Liver (tissue), 9 donors: ENCODE results near the gene PHKB. TPM values are rescaled to one million over a fixed set of nuclear protein-coding genes. Genes with fewer than 3 reads are reported as not detected.

ENCODE experiments used
- DNase-seq: peaks from one replicate; pipeline ENCODE4 v3.0.0-alpha.2; 2017; ENCODE audit warnings: low spot score
- H3K27ac ChIP-seq, 2 donors: one replicate each; pipeline ENCODE4 v1.7.0; 2013; ENCODE audit warnings: inconsistent platforms in 2 of 2, low read length in 2 of 2, control low read depth in 1 of 2, low read depth in 1 of 2, mild to moderate bottlenecking in 1 of 2
- H3K27me3 ChIP-seq, 4 donors: one replicate each; pipeline versions ENCODE4 v1.6.1 to v1.7.0; 2013; ENCODE audit warnings: low read length in 3 of 4, inconsistent platforms in 1 of 4, mild to moderate bottlenecking in 1 of 4, moderate library complexity in 1 of 4; ENCODE audit not compliant: control insufficient read depth in 4 of 4, insufficient read depth in 4 of 4
- H3K36me3 ChIP-seq, 4 donors: one replicate each; pipeline versions ENCODE4 v1.6.1 to v1.7.0; 2013; ENCODE audit warnings: low read length in 3 of 4, mild to moderate bottlenecking in 3 of 4, low read depth in 1 of 4, moderate library complexity in 1 of 4; ENCODE audit not compliant: control insufficient read depth in 4 of 4, insufficient read depth in 3 of 4
- H3K4me1 ChIP-seq, 4 donors: one replicate each; pipeline versions ENCODE4 v1.6.1 to v1.7.0; 2013; ENCODE audit warnings: low read length in 3 of 4, mild to moderate bottlenecking in 3 of 4, moderate library complexity in 1 of 4; ENCODE audit not compliant: control insufficient read depth in 4 of 4, insufficient read depth in 4 of 4
- H3K4me3 ChIP-seq, 3 donors: one replicate each; pipeline versions ENCODE4 v1.6.1 to v1.7.0; 2013; ENCODE audit warnings: low read length in 3 of 3, control low read depth in 1 of 3, low read depth in 1 of 3, mild to moderate bottlenecking in 1 of 3
- H3K9ac ChIP-seq, 2 donors: one replicate each; pipeline ENCODE4 v1.7.0; 2013; ENCODE audit warnings: low read length in 2 of 2, mild to moderate bottlenecking in 2 of 2, moderate library complexity in 2 of 2, control low read depth in 1 of 2, low read depth in 1 of 2
- H3K9me3 ChIP-seq, 4 donors: one replicate each; pipeline versions ENCODE4 v1.6.1 to v1.7.0; 2013; ENCODE audit warnings: low read length in 3 of 4; ENCODE audit not compliant: control insufficient read depth in 4 of 4
- ATF3 ChIP-seq: IDR thresholded peaks from 2 replicates; pipeline ENCODE4 v1.6.1; 2016; ENCODE audit warnings: antibody characterized with exemption
- CTCF ChIP-seq: fragments of 150-350 bp; IDR thresholded peaks from 2 replicates; pipeline ENCODE4 v1.5.1; 2017; ENCODE audit warnings: improper control_type of control experiment, low read depth, low read length; ENCODE audit not compliant: missing input control
- EGR1 ChIP-seq, 2 donors: IDR thresholded peaks; 2 replicates each; pipeline ENCODE4 v1.6.1; 2016 to 2018; ENCODE audit warnings: antibody characterized with exemption in 2 of 2, low read depth in 2 of 2
- FOXA1 ChIP-seq: IDR thresholded peaks from 2 replicates; pipeline ENCODE4 v1.6.1; 2016; ENCODE audit warnings: antibody characterized with exemption
- FOXA2 ChIP-seq: IDR thresholded peaks from 2 replicates; pipeline ENCODE4 v1.6.1; 2016; ENCODE audit warnings: antibody characterized with exemption
- GABPA ChIP-seq, 2 donors: IDR thresholded peaks in 1 of 2; conservative IDR thresholded peaks in 1 of 2; 2 replicates each; pipeline ENCODE4 v1.6.1; 2016; ENCODE audit warnings: antibody characterized with exemption in 2 of 2, mild to moderate bottlenecking in 1 of 2, moderate library complexity in 1 of 2
- HNF4A ChIP-seq, 2 donors: conservative IDR thresholded peaks; 2 replicates each; pipeline ENCODE4 v1.6.1; 2016; ENCODE audit warnings: antibody characterized with exemption in 2 of 2, mild to moderate bottlenecking in 2 of 2
- HNF4G ChIP-seq: IDR thresholded peaks from 2 replicates; pipeline ENCODE4 v1.6.1; 2016; ENCODE audit warnings: antibody characterized with exemption
- JUND ChIP-seq, 2 donors: IDR thresholded peaks; 2 replicates each; pipeline ENCODE4 v1.6.1; 2016; ENCODE audit warnings: antibody characterized with exemption in 2 of 2
- MAX ChIP-seq: IDR thresholded peaks from 2 replicates; pipeline ENCODE4 v1.6.1; 2016; ENCODE audit warnings: antibody characterized with exemption
- NR2F2 ChIP-seq: IDR thresholded peaks from 2 replicates; pipeline ENCODE4 v1.6.1; 2016; ENCODE audit warnings: antibody characterized with exemption
- RAD21 ChIP-seq, 2 donors: IDR thresholded peaks; 2 replicates each; pipeline ENCODE4 v1.6.1; 2016; ENCODE audit warnings: antibody characterized with exemption in 2 of 2, mild to moderate bottlenecking in 2 of 2
- REST ChIP-seq: IDR thresholded peaks from 2 replicates; pipeline ENCODE4 v1.6.1; 2016; ENCODE audit warnings: antibody characterized with exemption, mild to moderate bottlenecking
- RXRA ChIP-seq, 2 donors: IDR thresholded peaks; 2 replicates each; pipeline ENCODE4 v1.6.1; 2017 to 2018; ENCODE audit warnings: antibody characterized with exemption in 2 of 2, mild to moderate bottlenecking in 1 of 2
- SP1 ChIP-seq: IDR thresholded peaks from 2 replicates; pipeline ENCODE4 v1.6.1; 2018; ENCODE audit warnings: antibody characterized with exemption, mild to moderate bottlenecking
- TAF1 ChIP-seq: conservative IDR thresholded peaks from 2 replicates; pipeline ENCODE4 v1.6.1; 2016; ENCODE audit warnings: antibody characterized with exemption, mild to moderate bottlenecking
- YY1 ChIP-seq: IDR thresholded peaks from 2 replicates; pipeline ENCODE4 v1.6.1; 2016; ENCODE audit warnings: antibody characterized with exemption, mild to moderate bottlenecking
- ZBTB33 ChIP-seq: IDR thresholded peaks from 2 replicates; pipeline ENCODE4 v1.6.1; 2016; ENCODE audit warnings: antibody characterized with exemption
- WGBS: extraction: QIAGEN DNeasy Blood & Tissue Kit; methylation state at CpG from one replicate; pipeline ENCODE4 v1.1.7; 2013; 5-methylcytosine and 5-hydroxymethylcytosine counted together
- polyA plus RNA-seq, 2 donors: library from polyadenylated mRNA; stranded (reverse) in 1 of 2; unstranded in 1 of 2; fragments of 200-250 nt in 1 of 2; fragments of >200 nt in 1 of 2; fragmentation: Nextera tagmentation in 1 of 2; extraction: Ambion mirVana in 1 of 2; gene quantifications; one replicate each; pipeline versions ENCODE4 v1.2.1 to v1.2.3, GENCODE V29; 2013 to 2015
- total RNA-seq, 2 donors: library from RNA; depleted of rRNA; stranded (reverse); fragments of >200 nt; gene quantifications; one replicate each; pipeline ENCODE4 v1.2.3, GENCODE V29; 2014
- donor health status: healthy.
- donor health status: healthy.
- donor health status: healthy.
- donor health status: healthy.
- donor health status: healthy.

PHKB gene
- total and polyA plus RNA-seq, 4 donors = 13.2 to 49.1 (median 29.0) TPM

GRCh38 chr16:47727131-47727530, 266.0 kb downstream of the PHKB start:
- WGBS = 89% methylated on average over 6 of the region's 6 CpGs
- Histone ChIP-seq H3K27ac (no peak overlapping the region), H3K9ac (no peak overlapping the region), H3K4me3 (no peak overlapping the region), H3K9me3 (no peaks in the 10 kb centered on the region), H3K4me1 (no peaks in the 10 kb centered on the region), H3K36me3 (no peaks in the 10 kb centered on the region), H3K27me3 (peaks cover 0 to 2% (median 0%) of the 10 kb centered on the region in 4 donors)
- no peak for TF ChIP-seq GABPA (IDR thresholded peaks at IDR 0.05 in 1 of 2, conservative IDR thresholded peaks at IDR 0.05 in 1 of 2)
- TF ChIP-seq SP1 = no peak
- TF ChIP-seq ZBTB33 = no peak
- TF ChIP-seq RXRA (IDR thresholded peaks at IDR 0.05) = no peak
- DNase-seq = no peak

GRCh38 chr16:47728205-47728604, 267.1 kb downstream of the PHKB start:
- H3K9ac ChIP-seq = no peak overlapping the region
- no peak for TF ChIP-seq ATF3
- TF ChIP-seq NR2F2 = no peak
- TF ChIP-seq FOXA2 = no peak
- TF ChIP-seq GABPA (IDR thresholded peaks at IDR 0.05 in 1 of 2, conservative IDR thresholded peaks at IDR 0.05 in 1 of 2) = no peak
- no peak for TF ChIP-seq FOXA1
- H3K4me1 ChIP-seq = no peaks in the 10 kb centered on the region
- no peak overlapping the region for H3K4me3 ChIP-seq
- no peaks in the 10 kb centered on the region for H3K9me3 ChIP-seq
- no peak for DNase-seq
- H3K36me3 ChIP-seq = no peaks in the 10 kb centered on the region
- no peak overlapping the region for H3K27ac ChIP-seq
- WGBS = 71% methylated on average over 3 of the region's 3 CpGs
- H3K27me3 ChIP-seq = no peaks in the 10 kb centered on the region

- WGBS = 90% methylated on average over 12 of the region's 12 CpGs
- no peak overlapping the region for H3K4me3 ChIP-seq
These were observed 268.6 kb downstream of the PHKB start for GRCh38 chr16:47729701-47730100.

More at GRCh38 chr16:47729701-47730100, 268.6 kb downstream of the PHKB start:
- Histone ChIP-seq H3K27me3 (no peaks in the 10 kb centered on the region), H3K4me1 (no peaks in the 10 kb centered on the region), H3K9ac (no peak overlapping the region), H3K27ac (no peak overlapping the region), H3K36me3 (no peaks in the 10 kb centered on the region), H3K9me3 (no peaks in the 10 kb centered on the region)
- TF ChIP-seq NR2F2 (no peak), YY1 (no peak), JUND (IDR thresholded peaks at IDR 0.05) (no peak), RAD21 (IDR thresholded peaks at IDR 0.05) (no peak), GABPA (IDR thresholded peaks at IDR 0.05 in 1 of 2, conservative IDR thresholded peaks at IDR 0.05 in 1 of 2) (no peak), HNF4A (conservative IDR thresholded peaks at IDR 0.05) (no peak), ZBTB33 (no peak), RXRA (IDR thresholded peaks at IDR 0.05) (no peak), REST (no peak), ATF3 (no peak), HNF4G (no peak), FOXA2 (no peak), MAX (no peak), SP1 (no peak), TAF1 (no peak), EGR1 (IDR thresholded peaks at IDR 0.05; ENCODE audit: low read depth in 2 of 2) (no peak), CTCF (no peak), FOXA1 (no peak)
- DNase-seq = no peak
